Common myeloid progenitor, CD34-positive (primary cell): ENCODE data around the gene CAMK1D.

Source experiments
- CTCF ChIA-PET: fragments of 350-600 bp; sonication (Branson Sonifier 250); formaldehyde crosslinking; loops from one replicate; lab custom pipeline; 2021; ENCODE audit warnings: antibody characterized with exemption; lab: Charles Lee
- POLR2A ChIA-PET: fragments of 350-600 bp; sonication (Branson Sonifier 250); formaldehyde crosslinking; loops from one replicate; lab custom pipeline; 2021; ENCODE audit warnings: antibody characterized with exemption; lab: Charles Lee
- DNase-seq, 3 donors: peaks; one replicate each; pipeline versions ENCODE4 v3.0.0 to v3.0.0-alpha.2; 2013
- H3K27ac ChIP-seq, 2 experiments: 1 replicate in 1 of 2; 2 replicates in 1 of 2; pipeline ENCODE4 v1.7.0; 2013; ENCODE audit warnings: inconsistent platforms in 2 of 2, low read length in 2 of 2, mild to moderate bottlenecking in 2 of 2, low read depth in 1 of 2, moderate library complexity in 1 of 2; ENCODE audit not compliant: severe bottlenecking in 2 of 2, insufficient read depth in 1 of 2, poor library complexity in 1 of 2
- H3K27me3 ChIP-seq, 5 experiments: replicated peaks in 2 of 5; 1 replicate in 3 of 5; 2 replicates in 2 of 5; pipeline versions ENCODE4 v1.6.1 to v1.7.0; 2013; ENCODE audit warnings: low read length in 4 of 5, mild to moderate bottlenecking in 2 of 5, moderate library complexity in 2 of 5, inconsistent platforms in 1 of 5; ENCODE audit not compliant: insufficient read depth in 5 of 5, control insufficient read depth in 4 of 5
- H3K36me3 ChIP-seq, 4 experiments: 1 replicate in 2 of 4; 2 replicates in 2 of 4; pipeline versions ENCODE4 v1.6.1 to v1.7.0; 2013; ENCODE audit warnings: low read length in 3 of 4, control low read depth in 1 of 4, mild to moderate bottlenecking in 1 of 4; ENCODE audit not compliant: control insufficient read depth in 4 of 4, insufficient read depth in 4 of 4
- H3K4me1 ChIP-seq, 4 experiments: 1 replicate in 3 of 4; 2 replicates in 1 of 4; pipeline versions ENCODE4 v1.6.1 to v1.7.1; 2013; ENCODE audit warnings: low read length in 3 of 4, mild to moderate bottlenecking in 3 of 4, control low read depth in 1 of 4, inconsistent platforms in 1 of 4, moderate library complexity in 1 of 4; ENCODE audit not compliant: control insufficient read depth in 4 of 4, insufficient read depth in 4 of 4; ENCODE audit errors: control extremely low read depth in 1 of 4
- H3K4me3 ChIP-seq, 7 experiments: 1 replicate in 4 of 7; 2 replicates in 3 of 7; pipeline versions ENCODE4 v1.5.1 to v1.7.0; 2013; ENCODE audit warnings: mild to moderate bottlenecking in 7 of 7, low read length in 6 of 7, moderate library complexity in 6 of 7, inconsistent platforms in 2 of 7, low read depth in 2 of 7, control low read depth in 1 of 7; ENCODE audit not compliant: insufficient read depth in 4 of 7, control insufficient read depth in 1 of 7; ENCODE audit errors: extremely low read depth in 1 of 7
- H3K9me3 ChIP-seq, 5 experiments: 1 replicate in 4 of 5; 2 replicates in 1 of 5; pipeline versions ENCODE4 v1.6.1 to v1.7.1; 2013; ENCODE audit warnings: low read length in 4 of 5, mild to moderate bottlenecking in 2 of 5, inconsistent platforms in 1 of 5, low read depth in 1 of 5, moderate library complexity in 1 of 5; ENCODE audit not compliant: control insufficient read depth in 4 of 5, insufficient read depth in 2 of 5; ENCODE audit errors: control extremely low read depth in 1 of 5
- WGBS: methylation state at CpG from one replicate; pipeline ENCODE4 v1.1.5; 2013; ENCODE audit not compliant: insufficient coverage; 5-methylcytosine and 5-hydroxymethylcytosine counted together

CAMK1D gene

GRCh38 chr10:12504628-12505027, 155.3 kb downstream of the CAMK1D start:
- Histone ChIP-seq H3K4me1 (peaks cover 13 to 27% (median 21%) of the 10 kb centered on the region in 4 experiments), H3K27me3 (peaks cover 0 to 2% (median 0%) of the 10 kb centered on the region in 5 experiments), H3K9me3 (no peaks in the 10 kb centered on the region), H3K27ac (no peak overlapping the region), H3K4me3 (no peak overlapping the region), H3K36me3 (peaks cover 0 to 4% (median 1%) of the 10 kb centered on the region in 4 experiments)
- CTCF ChIA-PET, result no interaction called here
- no peak for DNase-seq
- POLR2A ChIA-PET, result no interaction called here
- WGBS, result 99% methylated on average over 10 of the region's 10 CpGs

GRCh38 chr10:12505683-12506082, 156.3 kb downstream of the CAMK1D start:
- POLR2A ChIA-PET, result no interaction called here
- WGBS, result 89% methylated on average over 1 of the region's 6 CpGs
- DNase-seq, result no peak
- H3K4me1 ChIP-seq, result peaks cover 13 to 29% (median 21%) of the 10 kb centered on the region in 4 experiments
- CTCF ChIA-PET, result no interaction called here
- no peaks in the 10 kb centered on the region for H3K9me3 ChIP-seq
- no peak overlapping the region for H3K4me3 ChIP-seq
- H3K36me3 ChIP-seq, result peaks cover 0 to 4% (median 1%) of the 10 kb centered on the region in 4 experiments
- peaks cover 0 to 2% (median 0%) of the 10 kb centered on the region in 5 experiments for H3K27me3 ChIP-seq
- no peak overlapping the region for H3K27ac ChIP-seq

GRCh38 chr10:12507165-12507850, 158.0 kb downstream of the CAMK1D start:
- ChIA-PET CTCF (interaction anchor here (1.2 kb wide), 1 partner anchor 174 kb away, joined by 3 read pairs; no protein-coding TSS in a partner anchor), POLR2A (no interaction called here)
- peaks cover 0 to 2% (median 1%) of the 10 kb centered on the region in 4 experiments for H3K36me3 ChIP-seq
- no peaks in the 10 kb centered on the region for H3K9me3 ChIP-seq
- DNase-seq, result peak in 2 of 3 donors; percentile 62
- peaks cover 13 to 29% (median 21%) of the 10 kb centered on the region in 4 experiments for H3K4me1 ChIP-seq
- no peak overlapping the region for H3K27ac ChIP-seq
- H3K27me3 ChIP-seq, result peaks cover 0 to 2% (median 0%) of the 10 kb centered on the region in 5 experiments
- 53% methylated on average over 6 of the region's 10 CpGs for WGBS
- H3K4me3 ChIP-seq, result no peak overlapping the region

- peaks cover 0 to 2% (median 0%) of the 10 kb centered on the region in 5 experiments for H3K27me3 ChIP-seq
- H3K27ac ChIP-seq, result no peak overlapping the region
- H3K4me1 ChIP-seq, result peaks cover 13 to 29% (median 21%) of the 10 kb centered on the region in 4 experiments
- peaks cover 0 to 2% (median 1%) of the 10 kb centered on the region in 4 experiments for H3K36me3 ChIP-seq
- 88% methylated on average over 3 of the region's 5 CpGs for WGBS
- CTCF ChIA-PET, result interaction anchor here (1.2 kb wide), 1 partner anchor 173 kb away, joined by 3 read pairs; no protein-coding TSS in a partner anchor
- DNase-seq, result no peak
- H3K9me3 ChIP-seq, result no peaks in the 10 kb centered on the region
- POLR2A ChIA-PET, result no interaction called here
- H3K4me3 ChIP-seq, result no peak overlapping the region
Measured at GRCh38 chr10:12508165-12508564, 158.8 kb downstream of the CAMK1D start.

GRCh38 chr10:12509016-12509793, 159.9 kb downstream of the CAMK1D start:
- peaks cover 13 to 33% (median 21%) of the 10 kb centered on the region in 4 experiments for H3K4me1 ChIP-seq
- ChIA-PET POLR2A (no interaction called here), CTCF (no interaction called here)
- peaks cover 0 to 2% (median 1%) of the 10 kb centered on the region in 4 experiments for H3K36me3 ChIP-seq
- no peak overlapping the region for H3K27ac ChIP-seq
- no peaks in the 10 kb centered on the region for H3K9me3 ChIP-seq
- WGBS, result 94% methylated on average over 5 of the region's 5 CpGs
- no peak for DNase-seq
- H3K27me3 ChIP-seq, result peaks cover 0 to 2% (median 0%) of the 10 kb centered on the region in 5 experiments
- H3K4me3 ChIP-seq, result no peak overlapping the region

GRCh38 chr10:12509794-12510100, 160.4 kb downstream of the CAMK1D start:
- peaks cover 0 to 2% (median 0%) of the 10 kb centered on the region in 5 experiments for H3K27me3 ChIP-seq
- DNase-seq, result no peak
- H3K4me1 ChIP-seq, result peaks cover 13 to 37% (median 21%) of the 10 kb centered on the region in 4 experiments
- peaks cover 0 to 2% (median 1%) of the 10 kb centered on the region in 4 experiments for H3K36me3 ChIP-seq
- POLR2A ChIA-PET, result no interaction called here
- no peak overlapping the region for H3K4me3 ChIP-seq
- 100% methylated on average over 2 of the region's 2 CpGs for WGBS
- CTCF ChIA-PET, result no interaction called here
- no peaks in the 10 kb centered on the region for H3K9me3 ChIP-seq
- H3K27ac ChIP-seq, result no peak overlapping the region
